Esophagus muscularis mucosa (tissue), 4 donors: ENCODE results near the gene AUTS2.

Experiments
- CTCF ChIP-seq, 3 experiments: fragments of 200-600 bp in 2 of 3; fragments of 450-650 bp in 1 of 3; sonication (generic) in 2 of 3; IDR thresholded peaks; one replicate each; pipeline ENCODE4 v1.5.1; 2017 to 2019; ENCODE audit warnings: antibody characterized with exemption in 3 of 3, mild to moderate bottlenecking in 2 of 3, moderate library complexity in 1 of 3
- EP300 ChIP-seq: sonication (generic); formaldehyde crosslinking; IDR thresholded peaks from one replicate; pipeline ENCODE4 v1.6.1; 2017; ENCODE audit warnings: antibody characterized with exemption
- POLR2A ChIP-seq: fragments of 450-650 bp; IDR thresholded peaks from one replicate; pipeline ENCODE4 v1.6.1; 2017; ENCODE audit warnings: antibody characterized with exemption, moderate library complexity, mild to moderate bottlenecking, low read depth
- POLR2AphosphoS5 ChIP-seq, 2 donors: sonication (generic); formaldehyde crosslinking; IDR thresholded peaks; one replicate each; pipeline ENCODE4 v1.6.1; 2017; ENCODE audit warnings: antibody characterized with exemption in 2 of 2

GRCh38 chr7:70257921-70258320 is 659.6 kb downstream of the AUTS2 start:
- TF ChIP-seq CTCF (IDR thresholded peaks at IDR 0.05): no peak
- no peak for TF ChIP-seq POLR2AphosphoS5 (IDR thresholded peaks at IDR 0.05)
- no peak for TF ChIP-seq POLR2A
- no peak for TF ChIP-seq EP300
